Measurements from ENCODE around the gene SEC31A.

The SEC31A gene

GRCh38 chr4:82913305-82913704 is 22.4 kb upstream of the SEC31A start:
- no peak overlapping the region for H3K27ac ChIP-seq
- TF ChIP-seq, protein P1, sequence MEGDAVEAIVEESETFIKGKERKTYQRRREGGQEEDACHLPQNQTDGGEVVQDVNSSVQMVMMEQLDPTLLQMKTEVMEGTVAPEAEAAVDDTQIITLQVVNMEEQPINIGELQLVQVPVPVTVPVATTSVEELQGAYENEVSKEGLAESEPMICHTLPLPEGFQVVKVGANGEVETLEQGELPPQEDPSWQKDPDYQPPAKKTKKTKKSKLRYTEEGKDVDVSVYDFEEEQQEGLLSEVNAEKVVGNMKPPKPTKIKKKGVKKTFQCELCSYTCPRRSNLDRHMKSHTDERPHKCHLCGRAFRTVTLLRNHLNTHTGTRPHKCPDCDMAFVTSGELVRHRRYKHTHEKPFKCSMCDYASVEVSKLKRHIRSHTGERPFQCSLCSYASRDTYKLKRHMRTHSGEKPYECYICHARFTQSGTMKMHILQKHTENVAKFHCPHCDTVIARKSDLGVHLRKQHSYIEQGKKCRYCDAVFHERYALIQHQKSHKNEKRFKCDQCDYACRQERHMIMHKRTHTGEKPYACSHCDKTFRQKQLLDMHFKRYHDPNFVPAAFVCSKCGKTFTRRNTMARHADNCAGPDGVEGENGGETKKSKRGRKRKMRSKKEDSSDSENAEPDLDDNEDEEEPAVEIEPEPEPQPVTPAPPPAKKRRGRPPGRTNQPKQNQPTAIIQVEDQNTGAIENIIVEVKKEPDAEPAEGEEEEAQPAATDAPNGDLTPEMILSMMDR (conservative IDR thresholded peaks at IDR 0.05), result no peak

DNA sequence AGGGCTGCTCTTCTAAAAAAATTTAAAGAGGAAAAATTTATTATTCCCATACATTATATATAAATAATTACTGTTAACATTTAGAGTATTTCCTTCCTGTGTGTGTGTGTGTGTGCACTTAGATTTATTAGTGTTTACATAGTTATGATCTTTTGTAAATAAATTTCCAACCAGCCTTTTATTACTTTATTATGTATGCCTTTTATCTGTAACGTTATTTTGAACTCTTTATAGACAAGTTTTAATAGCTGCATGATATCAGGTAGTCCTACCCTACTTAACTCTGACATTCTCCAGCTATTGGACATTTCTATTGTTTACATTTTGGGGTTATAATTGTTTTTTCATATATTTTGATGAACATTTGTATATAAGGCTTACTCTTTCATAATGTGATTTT is 18.4 kb upstream of the SEC31A start:
- TF ChIP-seq, protein P1 (conservative IDR thresholded peaks at IDR 0.05), result no peak
- H3K27ac ChIP-seq, result no peak overlapping the region

DNA sequence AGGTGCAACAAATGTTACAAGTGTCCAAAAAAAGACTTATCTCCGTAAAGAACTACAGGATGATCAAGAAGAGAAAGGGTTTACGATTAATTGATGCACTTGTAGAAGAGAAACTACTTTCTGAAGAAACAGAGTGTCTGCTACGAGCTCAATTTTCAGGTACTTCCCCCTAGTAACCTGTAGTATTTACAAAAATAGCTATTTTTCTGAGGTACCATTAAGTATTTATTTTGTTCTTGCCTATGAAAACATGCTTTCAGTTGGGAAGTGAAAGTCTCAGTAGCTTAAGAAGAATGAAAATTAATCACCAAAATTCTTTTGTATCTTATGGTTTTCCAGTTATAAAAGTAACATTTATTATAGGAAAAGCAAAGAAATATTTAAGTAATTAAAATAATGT is 15.5 kb upstream of the SEC31A start:
- TF ChIP-seq, protein P1 (conservative IDR thresholded peaks at IDR 0.05), result no peak
- H3K27ac ChIP-seq, result no peak overlapping the region

GRCh38 chr4:82905205-82905604 is 14.3 kb upstream of the SEC31A start:
- TF ChIP-seq, protein P1 (conservative IDR thresholded peaks at IDR 0.05), result no peak
- no peak overlapping the region for H3K27ac ChIP-seq

- TF ChIP-seq, protein P1 (conservative IDR thresholded peaks at IDR 0.05), result no peak
- no peak overlapping the region for H3K27ac ChIP-seq
These were observed 12.8 kb upstream of the SEC31A start for GRCh38 chr4:82903737-82904136.

GRCh38 chr4:82901183-82901718 is 10.3 kb upstream of the SEC31A start:
- TF ChIP-seq, protein P1 (conservative IDR thresholded peaks at IDR 0.05), result no peak
- peak overlapping the region; percentile 91 for H3K27ac ChIP-seq

DNA sequence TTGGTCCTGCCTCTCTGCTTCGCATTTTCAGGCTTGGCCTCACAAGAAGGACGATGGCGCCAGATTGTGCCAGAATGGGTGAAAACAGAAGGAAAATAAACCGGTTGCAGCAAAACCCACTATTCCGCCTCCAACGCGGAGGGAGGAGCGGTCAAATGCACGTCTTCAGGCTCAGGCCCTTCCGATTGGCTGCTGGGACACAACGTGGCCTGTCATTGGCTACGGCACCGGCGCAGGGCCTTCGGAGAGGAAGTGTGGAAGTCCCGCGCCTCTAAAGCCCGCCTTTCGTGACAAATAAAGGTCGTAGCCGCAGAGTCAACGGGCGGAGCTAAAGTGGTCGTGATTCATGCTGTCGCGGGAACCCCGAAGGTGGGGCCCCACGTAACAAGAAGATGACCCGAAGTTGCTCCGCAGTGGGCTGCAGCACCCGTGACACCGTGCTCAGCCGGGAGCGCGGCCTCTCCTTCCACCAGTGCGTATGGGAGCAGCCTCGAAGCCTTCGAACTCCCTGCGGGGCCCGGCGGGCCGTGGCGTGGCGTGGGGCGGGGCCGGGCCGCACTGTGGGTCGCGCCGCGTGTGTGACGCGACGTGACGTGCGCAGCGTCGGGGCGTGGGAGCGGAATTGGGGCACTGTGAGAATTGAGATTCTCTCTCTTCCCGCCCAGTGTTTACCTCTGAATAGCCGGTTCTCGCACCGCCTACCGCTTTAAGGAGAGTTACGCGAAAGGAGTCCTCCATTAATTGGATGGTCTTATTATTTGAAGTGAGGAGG is 9.6 kb upstream of the SEC31A start, which contains the start of gene THAP9:
TSS of gene THAP9 (plus strand) at position 325 of the 772 bp plus-strand sequence. CDS start at position 393, 68 bp downstream.
- peak within 1 kb of the TSS; percentile 91 for H3K27ac ChIP-seq
- TF ChIP-seq, protein P1 (conservative IDR thresholded peaks at IDR 0.05), result no peak
